ENCODE measurements around the gene OR2Y1.
"Not testable (repeated sequence)": the region's sequence is repeated elsewhere in the genome, so short reads cannot be mapped to it uniquely, and the experiment has no call there.

Gene OR2Y1

DNA sequence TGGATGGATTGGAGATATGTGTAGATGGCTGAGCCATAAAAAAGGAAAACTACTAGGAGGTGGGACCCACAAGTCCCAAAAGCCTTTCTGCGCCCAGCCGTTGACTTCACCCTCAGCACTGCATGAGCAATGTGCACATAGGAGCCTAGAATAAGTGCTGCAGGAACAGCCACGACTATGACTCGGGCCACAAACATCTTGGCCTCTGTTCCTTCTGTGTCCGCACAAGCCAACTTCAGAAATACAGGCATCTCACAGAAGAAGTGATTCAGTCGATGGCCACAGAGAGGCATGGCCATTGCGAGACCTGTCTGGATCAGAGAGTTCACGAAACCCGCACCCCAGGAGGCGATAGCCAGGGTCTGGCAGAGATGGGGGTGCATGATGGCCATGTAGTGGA is 587 bp downstream of the OR2Y1 start:
- DNase-seq (ENCODE audit: low read depth in 2 of 2), result no peak

DNA sequence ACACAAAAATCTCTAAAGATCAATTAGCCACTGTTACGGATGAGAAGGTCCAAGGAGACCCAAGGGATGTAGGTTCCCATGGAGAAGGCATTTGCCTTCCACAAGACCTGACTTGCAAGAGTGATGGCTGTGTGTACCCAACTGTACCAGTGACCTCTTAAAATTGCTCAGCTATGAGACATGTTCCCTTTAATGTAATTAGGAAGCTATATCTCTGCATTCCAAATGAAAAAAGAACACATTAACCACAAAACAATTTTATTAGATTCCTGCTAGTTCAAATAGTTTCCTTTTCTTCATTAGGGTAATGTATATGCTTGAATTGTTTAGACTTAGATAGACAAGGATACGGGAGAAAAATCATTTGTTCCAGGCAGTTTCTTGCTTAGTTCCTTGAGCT is 3.3 kb downstream of the OR2Y1 start:
- no peak for DNase-seq (ENCODE audit: low read depth in 2 of 2)

DNA sequence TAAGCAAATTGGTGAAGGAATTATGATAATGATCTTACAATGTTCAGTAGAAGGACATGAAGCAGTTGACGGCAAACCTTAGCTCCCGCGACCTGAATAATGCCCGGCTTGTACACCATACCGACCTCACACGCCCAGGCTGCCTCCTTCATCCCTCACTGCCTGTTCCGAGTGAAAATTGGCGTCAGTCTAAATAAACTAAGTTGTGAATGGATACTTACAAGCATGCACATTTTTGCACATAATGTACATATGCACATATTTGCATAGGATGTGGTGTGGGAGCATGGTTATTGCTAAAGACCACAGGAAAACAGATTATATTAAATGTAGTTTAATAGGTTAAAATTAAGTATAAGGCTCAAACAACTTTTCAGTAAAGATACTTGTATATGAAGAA is 14.9 kb downstream of the OR2Y1 start:
- no peak for DNase-seq (ENCODE audit: low read depth in 2 of 2)

DNA sequence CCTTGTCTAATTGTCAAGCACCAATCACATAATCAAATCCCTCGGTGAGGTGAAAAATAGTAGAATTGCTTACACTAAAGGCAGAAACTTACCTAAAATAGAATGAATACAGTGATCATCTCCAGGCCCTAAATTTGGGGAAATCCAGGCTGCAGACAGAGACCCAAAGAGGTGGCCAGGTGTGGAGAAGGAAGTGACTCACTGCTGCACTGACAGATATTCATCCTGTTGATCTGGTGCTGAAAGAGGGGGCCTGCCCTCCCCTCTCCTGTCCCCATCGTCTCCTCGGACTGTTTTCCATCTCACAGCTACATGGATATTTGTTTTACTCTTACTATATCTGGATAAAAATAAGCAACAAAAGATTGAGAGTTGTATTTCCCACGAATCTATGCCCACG is 15.9 kb downstream of the OR2Y1 start:
- no peak for DNase-seq (ENCODE audit: low read depth in 2 of 2)

DNA sequence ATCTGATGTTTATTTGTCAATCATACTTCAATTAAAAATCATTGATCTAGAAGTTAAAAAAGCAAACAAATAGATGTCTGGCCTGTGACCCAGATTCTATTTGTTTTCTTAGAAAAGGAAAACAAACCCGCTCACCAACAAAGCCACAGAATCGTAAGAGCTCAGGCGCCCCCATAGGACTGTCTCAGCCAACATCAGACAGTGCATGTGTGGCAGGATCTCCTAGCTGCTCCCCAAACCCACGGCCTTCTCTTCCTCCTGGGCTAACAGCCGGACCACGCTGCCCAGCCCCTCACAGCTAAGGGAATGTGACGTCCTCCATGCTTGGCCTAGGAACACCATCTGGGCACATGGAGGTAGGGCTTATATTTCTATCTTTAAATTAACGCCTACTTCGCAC is 19.4 kb downstream of the OR2Y1 start:
- DNase-seq (ENCODE audit: low read depth in 2 of 2), result no peak

DNA sequence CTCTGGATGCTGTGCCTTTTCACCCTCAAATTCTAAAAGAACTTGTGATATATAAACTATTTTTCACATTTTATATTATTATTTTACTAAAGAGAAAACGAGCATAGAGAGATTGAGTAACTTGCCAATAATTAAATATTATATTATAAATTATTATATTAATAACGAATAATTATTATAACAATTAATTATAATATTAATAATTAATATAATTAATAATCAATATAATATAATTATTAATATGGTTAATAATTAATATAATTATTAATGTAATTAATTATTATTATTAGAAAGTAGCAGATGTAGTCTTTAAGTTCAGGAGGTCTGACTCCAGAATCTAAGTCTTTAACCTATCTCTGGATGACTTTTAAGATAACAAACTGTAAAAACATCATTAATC is 20.1 kb downstream of the OR2Y1 start:
- DNase-seq (ENCODE audit: low read depth in 2 of 2), result no peak

DNA sequence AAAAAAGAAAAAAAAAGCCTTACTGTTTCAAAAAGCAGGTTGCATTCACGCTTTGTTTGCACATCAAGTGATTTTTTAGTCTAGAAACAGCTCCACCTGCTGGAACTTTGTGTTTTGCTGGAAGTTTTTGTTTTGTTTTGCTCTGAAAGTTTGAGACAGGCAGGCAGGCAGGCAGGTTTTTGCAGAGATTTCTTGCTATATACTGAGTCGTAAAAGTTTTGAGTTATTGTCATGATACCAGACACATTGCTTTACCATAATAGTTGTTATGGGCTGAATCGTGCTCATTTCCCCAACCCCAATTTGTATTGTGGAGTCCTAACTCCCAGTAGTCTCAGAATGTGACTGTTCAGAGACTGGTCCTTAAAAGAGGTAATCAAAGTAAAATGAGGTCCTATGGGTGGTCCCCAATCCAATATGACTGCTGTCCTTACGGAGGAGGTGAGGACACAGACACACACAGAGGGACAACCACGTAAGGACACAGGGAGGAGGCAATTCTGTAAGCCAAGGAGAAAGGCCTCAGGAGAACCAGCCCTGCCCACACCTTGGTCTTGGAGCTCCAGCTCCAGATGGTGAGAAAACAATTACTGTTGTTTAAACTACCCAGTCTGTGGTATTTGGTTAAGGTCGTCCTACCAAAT is 20.9 kb downstream of the OR2Y1 start:
- no peak for DNase-seq (ENCODE audit: low read depth in 2 of 2)

DNA sequence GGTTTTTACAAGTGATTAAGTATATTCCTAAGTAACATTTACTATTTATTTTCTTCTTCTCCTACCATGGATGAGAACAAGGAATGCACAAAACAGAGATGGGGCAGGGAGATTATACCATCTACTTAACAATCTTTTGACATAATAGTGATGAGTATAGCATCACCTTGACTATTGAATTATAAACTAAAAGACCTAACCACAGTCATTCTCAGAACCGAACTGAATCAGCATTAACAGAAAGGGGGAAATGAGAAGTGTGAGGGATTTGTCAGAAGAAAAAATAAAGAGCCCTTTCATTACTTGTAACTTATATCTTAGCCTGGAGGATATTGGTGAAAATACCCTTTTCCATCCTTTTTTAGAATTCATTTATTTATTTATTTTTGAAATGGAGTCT is 21.9 kb downstream of the OR2Y1 start:
- no peak for DNase-seq (ENCODE audit: low read depth in 2 of 2)

DNA sequence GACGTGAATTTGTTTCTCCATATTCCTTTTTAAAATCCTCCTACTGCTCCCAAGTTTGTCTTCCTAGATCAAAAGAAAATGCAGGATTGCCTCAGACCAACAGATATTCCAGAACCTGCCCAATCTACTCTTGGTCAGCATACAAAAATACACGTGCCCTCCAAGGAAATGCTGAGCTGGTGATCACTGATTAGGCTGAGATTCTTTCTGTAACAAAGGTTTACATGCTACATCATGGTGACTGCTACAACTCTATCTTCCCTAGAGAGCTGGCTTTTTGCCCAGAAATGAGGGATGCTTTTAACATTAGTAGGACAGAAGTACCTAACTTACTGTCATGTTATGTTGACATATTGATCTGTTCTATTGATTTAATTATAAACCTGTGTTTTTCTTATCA is 35.5 kb downstream of the OR2Y1 start:
- no peak for DNase-seq (ENCODE audit: low read depth in 2 of 2)

DNA sequence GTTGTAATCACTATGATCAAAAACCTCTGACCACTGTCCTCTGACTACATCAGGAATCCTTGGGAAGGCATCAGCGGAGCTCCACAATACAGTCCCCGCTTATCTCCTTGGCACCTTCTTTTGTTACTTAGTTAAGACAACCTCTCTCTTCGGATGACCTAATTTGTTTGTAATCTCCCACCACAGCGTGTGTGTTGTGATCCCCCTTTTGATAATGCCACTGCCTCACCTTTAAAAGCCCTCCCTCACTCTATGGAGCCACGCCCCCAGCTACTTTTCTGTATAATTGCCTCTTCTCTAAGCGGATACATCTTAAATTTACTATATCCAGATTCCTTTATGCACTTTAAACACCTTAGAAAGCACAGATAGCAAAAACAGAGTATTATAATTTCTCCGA is 35.9 kb downstream of the OR2Y1 start:
- no peak for DNase-seq (ENCODE audit: low read depth in 2 of 2)

DNA sequence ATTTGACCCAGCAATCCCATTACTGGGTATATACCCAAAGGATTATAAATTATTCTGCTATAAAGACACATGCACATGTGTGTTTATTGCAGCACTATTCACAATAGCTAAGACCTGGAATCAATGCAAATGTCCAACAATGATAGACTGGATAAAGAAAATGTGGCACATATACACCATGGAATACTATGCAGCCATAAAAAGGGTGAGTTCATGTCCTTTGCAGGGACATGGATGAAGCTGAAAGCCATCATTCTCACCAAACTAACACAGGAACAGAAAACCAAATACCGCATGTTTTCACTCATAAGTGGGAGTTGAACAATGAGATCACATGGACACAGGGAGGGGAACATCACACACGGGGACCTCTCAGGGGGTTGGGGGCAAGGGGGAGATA is 36.5 kb downstream of the OR2Y1 start:
- not testable (repeated sequence) for DNase-seq (ENCODE audit: low read depth in 2 of 2)

DNA sequence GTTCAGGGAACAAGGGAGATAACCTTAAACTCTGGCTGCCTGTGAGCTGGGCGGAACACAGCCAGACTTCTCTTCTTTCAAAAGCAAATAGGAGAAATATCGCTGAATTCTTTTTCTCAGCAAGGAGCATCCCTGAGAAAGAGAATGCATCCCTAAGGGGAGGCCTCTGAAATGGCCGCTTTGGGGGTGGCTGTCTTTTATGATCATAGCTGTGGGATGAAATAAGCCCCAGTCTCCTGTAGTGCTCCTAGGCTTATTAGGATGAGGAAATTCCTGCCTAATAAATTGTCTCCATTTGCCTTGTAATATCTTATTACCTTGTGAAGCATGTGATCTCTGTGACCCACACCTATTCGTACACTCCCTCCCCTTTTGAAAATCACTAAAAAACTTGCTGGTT is 39.4 kb downstream of the OR2Y1 start:
- DNase-seq (ENCODE audit: low read depth in 2 of 2), result not testable (repeated sequence)

DNA sequence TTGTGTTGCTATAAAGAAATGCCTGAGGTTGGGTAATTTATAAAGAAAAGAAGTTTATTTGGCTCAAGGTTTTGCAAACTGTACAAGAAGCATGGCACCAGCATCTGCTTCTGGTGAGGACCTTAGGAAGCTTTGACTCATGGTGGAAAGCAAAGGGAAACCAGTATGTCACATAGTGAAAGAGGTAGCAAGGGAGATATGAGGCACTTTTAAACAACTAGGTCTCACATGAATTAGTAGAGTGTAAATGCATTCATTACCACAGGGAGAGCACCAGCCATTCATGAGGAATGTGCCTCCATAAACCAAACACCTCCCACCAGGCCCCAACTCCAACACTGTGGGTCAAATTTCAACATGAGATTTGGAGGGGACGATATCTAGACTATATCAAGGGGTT is 40.8 kb downstream of the OR2Y1 start:
- DNase-seq (ENCODE audit: low read depth in 2 of 2), result no peak

DNA sequence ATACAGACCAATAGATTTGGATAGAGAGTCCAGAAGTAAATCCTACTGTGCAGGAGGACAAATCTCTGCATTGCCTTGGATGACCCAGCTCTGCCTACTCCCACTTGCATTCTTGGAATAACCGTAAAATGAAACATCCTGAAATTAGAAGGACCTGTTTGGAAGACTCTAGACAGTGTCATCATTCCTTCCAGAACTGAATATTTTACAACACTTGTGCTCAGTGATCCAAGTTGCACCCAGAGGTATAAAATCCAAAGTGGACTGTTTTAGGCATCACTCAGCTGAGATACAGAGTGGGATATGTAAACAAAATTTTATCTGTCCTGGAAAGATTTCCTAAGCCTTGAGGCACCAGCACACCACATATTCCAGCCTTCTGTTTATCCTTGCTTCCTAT is 43.7 kb downstream of the OR2Y1 start:
- no peak for DNase-seq (ENCODE audit: low read depth in 2 of 2)

DNA sequence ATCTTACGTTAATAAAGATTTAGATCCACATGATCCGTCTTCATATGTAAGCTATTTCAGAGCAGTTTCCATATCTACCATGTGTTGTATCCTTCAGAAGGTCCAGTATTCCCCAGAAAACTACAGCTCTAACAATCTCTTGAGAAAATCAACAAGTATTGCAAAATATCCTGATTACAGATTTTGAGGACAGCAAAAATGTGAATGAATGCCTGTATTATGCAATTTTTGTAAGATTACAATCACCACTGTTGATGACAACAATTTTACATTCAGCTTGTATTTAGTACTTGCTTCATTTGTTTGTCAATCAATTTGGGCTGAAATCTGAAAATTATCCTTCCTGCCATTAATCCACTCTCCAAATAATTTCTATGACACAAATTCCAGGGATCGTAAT is 47.4 kb downstream of the OR2Y1 start:
- DNase-seq (ENCODE audit: low read depth in 2 of 2), result no peak

DNA sequence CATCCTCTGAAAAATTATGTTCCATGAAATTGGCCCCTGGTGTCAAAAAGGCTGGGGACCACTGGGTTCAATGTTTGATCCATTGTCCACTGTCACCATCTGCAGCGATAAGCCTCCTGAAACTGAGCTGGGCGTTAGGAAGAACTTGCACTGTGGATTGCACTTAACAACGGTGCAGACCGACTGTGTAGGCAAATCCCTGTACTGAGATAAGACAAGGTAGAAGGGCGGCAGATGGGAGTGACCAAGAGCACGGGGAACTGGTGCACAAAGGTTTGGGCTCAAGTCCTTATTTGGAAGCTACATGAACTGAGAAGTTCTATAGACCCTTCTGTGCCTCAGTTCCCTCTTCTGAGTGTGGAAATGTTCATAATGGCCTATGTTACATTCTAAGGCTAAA is 48.8 kb downstream of the OR2Y1 start:
- DNase-seq (ENCODE audit: low read depth in 2 of 2), result no peak

DNA sequence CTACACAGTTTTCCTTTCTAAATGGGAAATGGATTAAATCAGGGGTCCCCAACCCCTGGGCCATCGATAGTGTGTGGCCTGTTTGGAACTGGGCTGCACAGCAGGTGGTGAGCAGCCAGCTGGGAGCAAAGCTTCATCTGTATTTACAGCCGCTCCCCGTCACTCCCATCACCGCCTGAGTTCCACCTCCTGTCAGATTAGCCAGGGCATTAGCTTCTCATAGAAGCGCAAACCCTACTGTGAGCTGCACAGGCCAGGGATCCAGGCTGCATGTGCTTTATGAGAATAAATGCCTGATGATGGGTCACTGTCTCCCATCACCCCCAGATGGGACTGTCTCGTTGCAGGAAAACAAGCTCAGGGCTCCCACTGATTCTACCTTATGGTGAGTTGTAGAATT is 49.3 kb downstream of the OR2Y1 start:
- no peak for DNase-seq (ENCODE audit: low read depth in 2 of 2)

DNA sequence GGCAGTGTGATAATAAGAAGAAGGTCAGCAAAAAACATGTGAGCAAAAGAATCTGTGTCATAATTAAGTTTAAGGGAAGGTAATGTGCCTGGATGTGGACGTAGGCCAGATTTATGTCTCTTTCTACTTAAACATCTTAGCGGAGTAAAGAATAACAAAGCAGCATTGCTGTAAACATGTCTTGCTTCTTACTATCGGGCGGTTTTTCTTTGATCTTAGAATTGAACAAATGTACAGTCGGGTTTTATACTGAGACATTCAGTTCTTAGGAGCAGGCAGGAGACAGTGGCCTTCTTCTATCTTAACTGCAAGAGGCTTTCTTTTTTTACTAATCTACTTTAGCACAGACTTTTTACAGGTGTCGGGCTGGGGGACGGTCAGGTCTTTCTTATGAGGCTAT is 50.1 kb downstream of the OR2Y1 start:
- no peak for DNase-seq (ENCODE audit: low read depth in 2 of 2)
